Stimulated activated CD8-positive, alpha-beta memory T cell treated with anti-CD3 and anti-CD28 coated beads, Interleukin-4, amount 100 ng/mL, for 1 hour (primary cell): ENCODE measurements around the gene DNMT3L.
"Not testable (repeated sequence)": the region's sequence is repeated elsewhere in the genome, so short reads cannot be mapped to it uniquely, and the experiment has no call there.

Experiments
- DNase-seq, 2 donors: peaks; one replicate each; pipeline ENCODE4 v3.0.0-alpha.2; 2020; ENCODE audit warnings: low read depth in 2 of 2, low spot score in 1 of 2

The DNMT3L gene

GRCh38 chr21:44249204-44250037 lies 12.3 kb downstream of the DNMT3L start:
- not testable (repeated sequence) for DNase-seq

- not testable (repeated sequence) for DNase-seq
Observed at GRCh38 chr21:44247904-44248303, 13.8 kb downstream of the DNMT3L start.

GRCh38 chr21:44243980-44244379 lies 17.7 kb downstream of the DNMT3L start:
- not testable (repeated sequence) for DNase-seq

- DNase-seq, result not testable (repeated sequence)
Observed at GRCh38 chr21:44241281-44241680, 20.4 kb downstream of the DNMT3L start.

- not testable (repeated sequence) for DNase-seq
Observed at GRCh38 chr21:44240842-44241241, 20.9 kb downstream of the DNMT3L start, which contains the start of gene ICOSLG. ICOSLG (minus strand) TSS chr21:44240943; CDS start chr21:44240817, 126 bp downstream.

GRCh38 chr21:44240353-44240752 lies 21.3 kb downstream of the DNMT3L start:
- DNase-seq, result not testable (repeated sequence)

GRCh38 chr21:44229561-44229960 lies 32.1 kb downstream of the DNMT3L start:
- not testable (repeated sequence) for DNase-seq

- not testable (repeated sequence) for DNase-seq
Observed at GRCh38 chr21:44228109-44228508, 33.6 kb downstream of the DNMT3L start.

GRCh38 chr21:44227614-44228013 lies 34.1 kb downstream of the DNMT3L start:
- DNase-seq, result not testable (repeated sequence)

GRCh38 chr21:44225605-44226004 lies 36.1 kb downstream of the DNMT3L start:
- DNase-seq, result not testable (repeated sequence)

- DNase-seq, result not testable (repeated sequence)
Observed at GRCh38 chr21:44223334-44223733, 38.4 kb downstream of the DNMT3L start.

GRCh38 chr21:44220674-44221073 lies 41.0 kb downstream of the DNMT3L start:
- DNase-seq, result not testable (repeated sequence)

GRCh38 chr21:44218461-44218860 lies 43.2 kb downstream of the DNMT3L start:
- DNase-seq, result not testable (repeated sequence)

- DNase-seq, result not testable (repeated sequence)
Observed at GRCh38 chr21:44211978-44212377, 49.7 kb downstream of the DNMT3L start.

- not testable (repeated sequence) for DNase-seq
Observed at GRCh38 chr21:44211574-44211973, 50.1 kb downstream of the DNMT3L start.

GRCh38 chr21:44207860-44208646 lies 53.6 kb downstream of the DNMT3L start:
- not testable (repeated sequence) for DNase-seq

- not testable (repeated sequence) for DNase-seq
Observed at GRCh38 chr21:44206698-44207676, 54.7 kb downstream of the DNMT3L start.

- not testable (repeated sequence) for DNase-seq
Observed at GRCh38 chr21:44206187-44206586, 55.5 kb downstream of the DNMT3L start.

GRCh38 chr21:44202590-44203299 lies 59.0 kb downstream of the DNMT3L start:
- DNase-seq, result not testable (repeated sequence)

- DNase-seq, result not testable (repeated sequence)
Observed at GRCh38 chr21:44199997-44200396, 61.7 kb downstream of the DNMT3L start.
